ENCODE results near the gene ZP3. TPM values are rescaled to one million over a fixed set of nuclear protein-coding genes. Genes with fewer than 3 reads are reported as not detected.

Gene ZP3
- total and polyA plus RNA-seq, 4 donors: 0.25 to 0.47 (median 0.44) TPM

GRCh38 chr7:76426246-76426645, 1.5 kb downstream of the ZP3 start:
- no peaks in the 10 kb centered on the region for H3K27me3 ChIP-seq (ENCODE audit: control insufficient read depth in 4 of 4, insufficient read depth in 4 of 4, low read length in 3 of 4)
- no peak overlapping the region for H3K4me3 ChIP-seq (ENCODE audit: low read depth in 1 of 3, low read length in 3 of 3)
- no peaks in the 10 kb centered on the region for H3K9me3 ChIP-seq (ENCODE audit: control insufficient read depth in 4 of 4, low read length in 3 of 4)
- no peaks in the 10 kb centered on the region for H3K4me1 ChIP-seq (ENCODE audit: control insufficient read depth in 4 of 4, insufficient read depth in 4 of 4, low read length in 3 of 4)
- H3K9ac ChIP-seq (ENCODE audit: low read depth in 1 of 2, low read length in 2 of 2): no peak overlapping the region
- no peak overlapping the region for H3K27ac ChIP-seq (ENCODE audit: low read depth in 1 of 2, low read length in 2 of 2)
- DNase-seq (ENCODE audit: low spot score): no peak
- no peak for TF ChIP-seq MAX (IDR thresholded peaks at IDR 0.05)
- TF ChIP-seq REST (IDR thresholded peaks at IDR 0.05): no peak
- no peak for TF ChIP-seq ZBTB33 (IDR thresholded peaks at IDR 0.05)
- no peak for TF ChIP-seq FOXA1 (IDR thresholded peaks at IDR 0.05)
- no peak for TF ChIP-seq JUND (IDR thresholded peaks at IDR 0.05)
- TF ChIP-seq GABPA (IDR thresholded peaks at IDR 0.05 in 1 of 2, conservative IDR thresholded peaks at IDR 0.05 in 1 of 2): no peak
- no peak for TF ChIP-seq CTCF (IDR thresholded peaks at IDR 0.05; ENCODE audit: low read depth, low read length, missing input control)
- TF ChIP-seq TAF1 (conservative IDR thresholded peaks at IDR 0.05): no peak
- no peak for TF ChIP-seq SP1 (IDR thresholded peaks at IDR 0.05)
- 94% methylated on average over 4 of the region's 4 CpGs for WGBS
- H3K36me3 ChIP-seq (ENCODE audit: control insufficient read depth in 4 of 4, insufficient read depth in 3 of 4, low read depth in 1 of 4, low read length in 3 of 4): no peaks in the 10 kb centered on the region

- no peak overlapping the region for H3K9ac ChIP-seq (ENCODE audit: low read depth in 1 of 2, low read length in 2 of 2)
- H3K4me1 ChIP-seq (ENCODE audit: control insufficient read depth in 4 of 4, insufficient read depth in 4 of 4, low read length in 3 of 4): no peaks in the 10 kb centered on the region
- 92% methylated on average over 5 of the region's 5 CpGs for WGBS
- H3K36me3 ChIP-seq (ENCODE audit: control insufficient read depth in 4 of 4, insufficient read depth in 3 of 4, low read depth in 1 of 4, low read length in 3 of 4): no peaks in the 10 kb centered on the region
- no peak for DNase-seq (ENCODE audit: low spot score)
- TF ChIP-seq JUND (IDR thresholded peaks at IDR 0.05) (no peak), EGR1 (IDR thresholded peaks at IDR 0.05; ENCODE audit: low read depth in 2 of 2) (no peak), TAF1 (conservative IDR thresholded peaks at IDR 0.05) (no peak), HNF4A (conservative IDR thresholded peaks at IDR 0.05) (no peak), MAX (IDR thresholded peaks at IDR 0.05) (no peak), REST (IDR thresholded peaks at IDR 0.05) (no peak), GABPA (IDR thresholded peaks at IDR 0.05 in 1 of 2, conservative IDR thresholded peaks at IDR 0.05 in 1 of 2) (no peak), FOXA1 (IDR thresholded peaks at IDR 0.05) (no peak), YY1 (IDR thresholded peaks at IDR 0.05) (no peak), RXRA (IDR thresholded peaks at IDR 0.05) (no peak)
- no peaks in the 10 kb centered on the region for H3K27me3 ChIP-seq (ENCODE audit: control insufficient read depth in 4 of 4, insufficient read depth in 4 of 4, low read length in 3 of 4)
- H3K27ac ChIP-seq (ENCODE audit: low read depth in 1 of 2, low read length in 2 of 2): no peak overlapping the region
- H3K4me3 ChIP-seq (ENCODE audit: low read depth in 1 of 3, low read length in 3 of 3): no peak overlapping the region
- H3K9me3 ChIP-seq (ENCODE audit: control insufficient read depth in 4 of 4, low read length in 3 of 4): no peaks in the 10 kb centered on the region
These were observed 2.9 kb downstream of the ZP3 start for GRCh38 chr7:76427635-76428034.
